Measurements from ENCODE around the gene ISX.

The ISX gene

DNA sequence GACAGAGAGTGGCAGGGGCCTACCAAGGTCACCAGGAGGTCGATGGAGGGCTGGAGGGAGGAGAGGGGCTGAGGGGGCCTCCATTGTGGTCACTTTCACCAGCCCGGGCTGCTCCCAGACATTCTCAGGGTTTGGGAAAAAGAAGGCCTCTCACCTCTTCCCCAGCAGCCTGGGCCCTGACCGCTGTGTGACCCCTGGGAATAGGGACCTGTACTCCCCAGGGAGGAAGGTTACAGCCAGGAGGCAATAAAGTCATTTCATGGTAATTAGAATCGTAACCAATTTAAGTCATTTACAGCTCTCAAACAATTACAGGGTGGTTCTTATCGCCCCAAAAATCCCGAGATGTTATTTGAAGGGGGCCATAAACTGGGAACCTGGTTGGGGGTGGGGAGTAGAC, 37.8 kb downstream of the ISX start:
- DNase-seq (ENCODE audit: low read depth), result no peak
- no peak overlapping the region for H3K4me3 ChIP-seq (ENCODE audit: low read depth, low read length)
- TF ChIP-seq, protein P1, sequence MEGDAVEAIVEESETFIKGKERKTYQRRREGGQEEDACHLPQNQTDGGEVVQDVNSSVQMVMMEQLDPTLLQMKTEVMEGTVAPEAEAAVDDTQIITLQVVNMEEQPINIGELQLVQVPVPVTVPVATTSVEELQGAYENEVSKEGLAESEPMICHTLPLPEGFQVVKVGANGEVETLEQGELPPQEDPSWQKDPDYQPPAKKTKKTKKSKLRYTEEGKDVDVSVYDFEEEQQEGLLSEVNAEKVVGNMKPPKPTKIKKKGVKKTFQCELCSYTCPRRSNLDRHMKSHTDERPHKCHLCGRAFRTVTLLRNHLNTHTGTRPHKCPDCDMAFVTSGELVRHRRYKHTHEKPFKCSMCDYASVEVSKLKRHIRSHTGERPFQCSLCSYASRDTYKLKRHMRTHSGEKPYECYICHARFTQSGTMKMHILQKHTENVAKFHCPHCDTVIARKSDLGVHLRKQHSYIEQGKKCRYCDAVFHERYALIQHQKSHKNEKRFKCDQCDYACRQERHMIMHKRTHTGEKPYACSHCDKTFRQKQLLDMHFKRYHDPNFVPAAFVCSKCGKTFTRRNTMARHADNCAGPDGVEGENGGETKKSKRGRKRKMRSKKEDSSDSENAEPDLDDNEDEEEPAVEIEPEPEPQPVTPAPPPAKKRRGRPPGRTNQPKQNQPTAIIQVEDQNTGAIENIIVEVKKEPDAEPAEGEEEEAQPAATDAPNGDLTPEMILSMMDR (conservative IDR thresholded peaks at IDR 0.05; ENCODE audit: low read depth, low read length), result no peak

DNA sequence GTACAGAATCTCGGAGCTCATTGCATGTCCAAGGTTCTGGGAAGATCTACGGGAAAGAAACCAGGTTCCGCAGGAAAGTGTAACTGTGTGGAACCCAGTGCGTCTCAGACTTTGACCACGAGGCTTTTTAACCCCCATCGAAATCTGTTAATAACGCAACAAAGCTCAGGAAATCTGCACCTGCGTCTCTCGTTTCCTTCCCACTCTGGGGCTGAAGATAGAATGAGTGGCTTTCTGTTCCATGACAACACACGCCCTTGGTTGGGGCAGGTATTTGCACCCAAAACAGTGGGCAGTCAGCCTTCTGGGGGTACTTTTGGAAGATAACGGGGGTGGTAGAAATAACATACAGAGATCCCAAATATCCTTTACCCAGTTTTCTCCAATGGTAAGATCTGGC, 38.5 kb downstream of the ISX start:
- TF ChIP-seq, protein P1 (conservative IDR thresholded peaks at IDR 0.05; ENCODE audit: low read depth, low read length), result no peak
- H3K4me3 ChIP-seq (ENCODE audit: low read depth, low read length), result no peak overlapping the region
- no peak for DNase-seq (ENCODE audit: low read depth)

DNA sequence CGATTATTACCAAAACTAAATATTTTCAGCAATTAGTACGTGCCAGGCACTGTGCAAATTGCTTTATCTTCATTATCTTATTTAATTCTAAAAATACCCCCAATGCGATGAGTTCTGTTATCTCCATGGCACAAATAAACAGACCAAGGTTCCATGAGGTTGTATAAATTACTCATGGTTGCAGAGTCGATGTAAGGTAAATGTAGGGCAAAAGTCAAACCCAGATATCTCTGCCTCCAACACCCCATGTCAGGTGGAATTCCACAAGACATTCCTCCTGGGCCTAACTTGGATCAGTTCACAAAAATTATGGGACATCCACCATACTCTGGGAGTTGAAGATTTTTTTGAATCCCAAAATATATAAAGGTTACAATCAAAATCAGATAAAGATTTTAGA, 43.7 kb downstream of the ISX start:
- no peak for DNase-seq (ENCODE audit: low read depth)
- H3K4me3 ChIP-seq (ENCODE audit: low read depth, low read length), result no peak overlapping the region
- TF ChIP-seq, protein P1 (conservative IDR thresholded peaks at IDR 0.05; ENCODE audit: low read depth, low read length), result no peak

DNA sequence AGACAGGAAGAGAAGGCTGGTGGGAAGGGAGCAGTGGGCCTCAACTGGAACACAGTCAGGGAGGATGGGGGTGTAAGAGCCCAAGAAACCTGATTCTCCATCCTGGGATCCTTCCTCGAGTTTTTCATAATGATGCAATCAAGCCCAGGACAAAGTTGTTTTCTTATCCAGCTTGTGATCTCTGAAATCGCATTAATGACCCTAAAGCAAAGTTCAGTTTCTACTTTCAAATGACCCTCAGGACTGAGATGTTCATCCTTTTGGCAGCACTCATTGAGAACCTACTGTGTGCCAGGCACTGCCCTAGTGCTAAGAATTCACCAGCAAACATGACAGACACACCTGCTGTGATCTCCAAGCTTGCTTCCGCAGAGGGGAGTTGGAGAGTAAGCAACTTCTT, 45.3 kb downstream of the ISX start:
- TF ChIP-seq, protein P1 (conservative IDR thresholded peaks at IDR 0.05; ENCODE audit: low read depth, low read length), result no peak
- H3K4me3 ChIP-seq (ENCODE audit: low read depth, low read length), result no peak overlapping the region
- no peak for DNase-seq (ENCODE audit: low read depth)

DNA sequence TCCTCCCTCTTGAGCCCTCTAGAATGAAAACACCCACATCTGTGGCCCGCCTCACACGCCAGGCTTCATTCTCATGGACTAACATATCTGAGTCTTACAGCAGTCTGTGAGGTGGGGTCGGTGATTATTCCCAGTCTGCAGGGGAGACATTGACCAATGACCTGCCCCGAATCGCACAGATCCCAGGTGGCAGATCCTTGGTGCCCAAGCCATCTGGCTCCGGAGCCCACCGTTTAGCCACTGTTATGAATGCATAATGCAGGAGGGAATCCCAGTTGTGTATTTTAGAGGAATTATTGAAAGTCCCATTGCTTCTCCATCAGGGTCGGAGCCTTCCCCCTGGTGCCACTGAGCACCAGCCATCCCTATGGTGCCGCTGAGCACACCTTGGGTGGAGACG, 47.4 kb downstream of the ISX start:
- no peak overlapping the region for H3K4me3 ChIP-seq (ENCODE audit: low read depth, low read length)
- TF ChIP-seq, protein P1 (conservative IDR thresholded peaks at IDR 0.05; ENCODE audit: low read depth, low read length), result no peak
- DNase-seq (ENCODE audit: low read depth), result no peak

DNA sequence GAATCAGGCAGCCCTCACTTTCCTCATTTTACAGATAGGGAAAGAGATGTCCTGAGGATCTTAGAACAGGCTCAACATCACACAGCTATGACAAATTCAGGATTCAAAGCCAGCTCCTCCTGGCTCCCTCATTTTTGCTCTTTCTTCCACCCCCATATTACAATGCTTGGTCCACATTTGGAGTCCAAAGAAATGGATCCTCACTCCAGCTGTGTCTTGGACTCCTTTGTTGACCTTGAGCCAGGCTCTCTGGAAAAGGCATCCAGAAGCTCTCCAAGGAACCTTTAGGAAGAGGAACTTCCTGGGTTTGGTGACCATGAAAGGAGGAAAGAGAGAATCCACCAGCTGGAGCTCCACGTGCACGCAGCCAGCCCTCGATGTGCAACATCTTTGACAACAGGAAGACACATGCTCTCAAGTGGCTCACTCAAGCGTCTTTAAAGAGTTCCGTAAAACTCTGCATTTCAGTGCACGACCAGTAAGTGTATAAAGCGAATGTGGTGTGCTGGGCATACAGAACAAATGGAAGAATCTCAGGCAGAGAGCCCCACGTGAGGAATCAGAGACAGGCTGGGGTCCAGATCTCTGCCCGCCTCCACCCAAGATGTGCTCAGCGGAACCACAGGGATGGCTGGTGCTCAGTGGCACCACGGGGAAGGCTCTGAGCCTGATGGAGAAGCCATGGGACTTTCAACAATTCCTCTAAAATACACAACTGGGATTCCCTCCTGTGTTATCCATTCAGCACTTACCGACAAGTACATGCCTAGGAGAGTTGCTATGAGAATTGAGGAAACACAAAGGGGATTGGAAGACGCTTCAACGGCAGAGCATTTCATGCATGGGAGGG, 48.4 kb downstream of the ISX start:
- TF ChIP-seq, protein P1 (conservative IDR thresholded peaks at IDR 0.05; ENCODE audit: low read depth, low read length), result no peak
- DNase-seq (ENCODE audit: low read depth), result no peak
- H3K4me3 ChIP-seq (ENCODE audit: low read depth, low read length), result no peak overlapping the region

DNA sequence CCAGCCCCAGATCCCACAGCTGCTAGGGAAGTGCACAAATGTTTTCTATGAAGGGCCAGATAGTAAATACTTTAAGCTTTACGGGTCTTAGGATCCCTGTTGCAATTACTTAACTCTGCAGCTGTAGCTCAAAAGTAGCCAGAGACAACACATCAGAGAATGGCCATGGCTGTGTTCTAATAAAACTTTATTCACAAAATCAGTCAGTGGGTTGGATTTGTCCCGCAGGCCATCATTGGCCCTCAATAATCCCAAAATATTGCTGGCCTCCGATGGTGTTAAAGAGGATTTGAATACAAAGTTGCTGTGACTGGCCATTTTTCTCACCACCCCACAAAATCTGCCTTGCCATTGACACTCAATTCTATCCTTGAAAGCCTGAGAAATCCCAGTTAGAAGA, 49.6 kb downstream of the ISX start:
- TF ChIP-seq, protein P1 (conservative IDR thresholded peaks at IDR 0.05; ENCODE audit: low read depth, low read length), result no peak
- no peak overlapping the region for H3K4me3 ChIP-seq (ENCODE audit: low read depth, low read length)
- DNase-seq (ENCODE audit: low read depth), result no peak

All from choroid plexus epithelial cell (primary cell).